ENCODE results near the gene PDCD1LG2.

PDCD1LG2 gene

DNA sequence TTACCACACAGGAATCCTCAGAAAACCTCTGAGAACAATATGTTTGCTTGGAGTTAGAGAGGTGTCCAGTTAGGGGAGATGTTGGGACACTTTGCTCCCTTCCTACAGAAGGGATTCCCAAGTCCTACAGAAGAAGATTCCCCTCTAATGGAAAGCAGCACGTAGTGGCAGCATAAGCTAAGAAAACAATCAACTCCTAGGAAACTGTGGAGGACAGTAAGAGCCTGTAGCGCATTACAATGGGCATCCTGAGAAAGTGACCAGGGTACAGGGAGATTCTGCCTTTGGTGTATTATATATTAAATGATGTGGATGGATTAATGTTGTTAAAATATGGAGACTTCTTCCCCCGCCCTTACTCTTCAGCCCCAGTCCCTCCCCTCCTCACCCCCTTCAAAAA lies 104.7 kb downstream of the PDCD1LG2 start:
- no peak for DNase-seq (ENCODE audit: low read depth)
- no peak for TF ChIP-seq CTCF (IDR thresholded peaks at IDR 0.05; ENCODE audit: control insufficient read depth, extremely low read depth, insufficient read depth)
- no peak overlapping the region for H3K4me3 ChIP-seq (ENCODE audit: low read depth, low read length)

DNA sequence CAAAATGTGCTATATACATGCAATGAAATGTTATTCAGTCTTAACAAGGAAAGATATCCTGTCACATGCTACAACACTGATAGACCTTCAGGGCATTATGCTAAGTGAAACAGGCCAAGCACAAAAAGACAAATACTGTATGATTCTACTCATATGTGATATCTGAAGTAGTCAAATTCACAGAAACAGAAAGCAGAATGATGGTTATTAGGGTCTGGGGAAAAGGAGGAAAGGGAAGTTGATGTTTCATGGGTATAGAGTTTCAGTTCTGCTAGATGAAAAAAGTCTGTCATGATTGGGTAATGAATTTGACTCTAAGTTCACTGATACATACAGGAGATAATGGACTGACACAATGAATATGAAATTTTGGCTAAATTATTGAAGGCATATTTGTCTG lies 107.4 kb downstream of the PDCD1LG2 start:
- no peak overlapping the region for H3K4me3 ChIP-seq (ENCODE audit: low read depth, low read length)
- TF ChIP-seq CTCF (IDR thresholded peaks at IDR 0.05; ENCODE audit: control insufficient read depth, extremely low read depth, insufficient read depth) = no peak
- no peak for DNase-seq (ENCODE audit: low read depth)

- no peak overlapping the region for H3K4me3 ChIP-seq (ENCODE audit: low read depth, low read length)
- no peak for TF ChIP-seq CTCF (IDR thresholded peaks at IDR 0.05; ENCODE audit: control insufficient read depth, extremely low read depth, insufficient read depth)
- peak; percentile 52 for DNase-seq (ENCODE audit: low read depth)
These were observed 110.2 kb downstream of the PDCD1LG2 start for GRCh38 chr9:5620494-5620893.

Measured in LNCaP clone FGC (cell line).